Stimulated activated CD8-positive, alpha-beta memory T cell treated with anti-CD3 and anti-CD28 coated beads, Interleukin-7, amount 100 ng/mL, for 48 hours (primary cell): ENCODE results near the gene FBXO41.
A peak's percentile ranks its signal among the peaks of the same experiment; 100 is the strongest.

Experiments
- DNase-seq, 2 donors: peaks; one replicate each; pipeline ENCODE4 v3.0.0-alpha.2; 2020; ENCODE audit warnings: low read depth in 1 of 2; ENCODE audit errors: extremely low read depth in 1 of 2

The FBXO41 gene, protein sequence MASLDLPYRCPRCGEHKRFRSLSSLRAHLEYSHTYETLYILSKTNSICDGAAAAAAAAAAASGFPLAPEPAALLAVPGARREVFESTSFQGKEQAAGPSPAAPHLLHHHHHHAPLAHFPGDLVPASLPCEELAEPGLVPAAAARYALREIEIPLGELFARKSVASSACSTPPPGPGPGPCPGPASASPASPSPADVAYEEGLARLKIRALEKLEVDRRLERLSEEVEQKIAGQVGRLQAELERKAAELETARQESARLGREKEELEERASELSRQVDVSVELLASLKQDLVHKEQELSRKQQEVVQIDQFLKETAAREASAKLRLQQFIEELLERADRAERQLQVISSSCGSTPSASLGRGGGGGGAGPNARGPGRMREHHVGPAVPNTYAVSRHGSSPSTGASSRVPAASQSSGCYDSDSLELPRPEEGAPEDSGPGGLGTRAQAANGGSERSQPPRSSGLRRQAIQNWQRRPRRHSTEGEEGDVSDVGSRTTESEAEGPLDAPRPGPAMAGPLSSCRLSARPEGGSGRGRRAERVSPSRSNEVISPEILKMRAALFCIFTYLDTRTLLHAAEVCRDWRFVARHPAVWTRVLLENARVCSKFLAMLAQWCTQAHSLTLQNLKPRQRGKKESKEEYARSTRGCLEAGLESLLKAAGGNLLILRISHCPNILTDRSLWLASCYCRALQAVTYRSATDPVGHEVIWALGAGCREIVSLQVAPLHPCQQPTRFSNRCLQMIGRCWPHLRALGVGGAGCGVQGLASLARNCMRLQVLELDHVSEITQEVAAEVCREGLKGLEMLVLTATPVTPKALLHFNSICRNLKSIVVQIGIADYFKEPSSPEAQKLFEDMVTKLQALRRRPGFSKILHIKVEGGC

DNA sequence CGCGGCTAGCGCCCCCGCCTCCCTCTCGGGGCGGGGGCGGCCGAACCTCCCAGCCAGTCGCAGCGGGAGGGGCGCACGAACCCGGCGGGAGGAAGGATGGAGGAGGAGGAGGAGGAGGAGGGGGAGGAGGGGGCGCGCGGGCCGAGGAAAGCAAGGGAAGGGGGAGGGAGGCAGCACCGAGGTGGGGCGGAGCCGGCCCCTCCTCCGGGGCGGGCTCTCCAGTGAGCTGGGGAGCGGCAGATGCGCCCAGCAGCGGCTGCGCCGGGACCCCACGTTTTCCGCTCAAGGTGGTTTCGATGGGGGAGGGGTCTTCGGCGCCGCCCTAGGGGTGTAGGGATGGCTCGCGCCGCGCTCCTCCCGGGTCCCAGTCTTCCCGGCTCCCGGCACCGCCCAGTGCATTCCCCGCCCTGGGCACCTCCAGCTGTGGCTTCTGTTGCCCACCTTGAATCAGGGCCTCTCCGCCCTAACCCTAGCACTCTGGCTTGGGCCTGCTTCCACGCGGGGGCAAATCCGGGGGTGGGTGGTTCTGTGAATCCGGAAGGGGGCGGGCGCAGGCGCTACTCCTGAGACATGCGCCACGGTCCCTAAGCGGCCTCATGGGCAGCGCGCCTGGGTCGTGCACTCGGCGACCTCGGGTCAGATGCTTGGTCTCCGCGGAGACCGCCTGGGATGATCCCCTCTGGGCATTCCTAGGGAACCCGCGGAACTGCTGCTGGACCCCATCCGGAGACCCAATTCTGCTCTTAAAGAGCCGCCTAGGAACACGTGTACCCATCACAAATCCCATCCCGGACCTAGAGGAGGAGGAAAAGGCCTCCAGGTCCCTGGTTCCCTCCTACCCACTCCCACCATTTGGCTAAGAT lies at the start of gene FBXO41:
Gene FBXO41 (minus strand): TSS at position 183 of the 863 bp plus-strand sequence. CDS start 14,848 bp downstream, outside the sequence.
- peak; percentile 73 to 76 for DNase-seq

DNA sequence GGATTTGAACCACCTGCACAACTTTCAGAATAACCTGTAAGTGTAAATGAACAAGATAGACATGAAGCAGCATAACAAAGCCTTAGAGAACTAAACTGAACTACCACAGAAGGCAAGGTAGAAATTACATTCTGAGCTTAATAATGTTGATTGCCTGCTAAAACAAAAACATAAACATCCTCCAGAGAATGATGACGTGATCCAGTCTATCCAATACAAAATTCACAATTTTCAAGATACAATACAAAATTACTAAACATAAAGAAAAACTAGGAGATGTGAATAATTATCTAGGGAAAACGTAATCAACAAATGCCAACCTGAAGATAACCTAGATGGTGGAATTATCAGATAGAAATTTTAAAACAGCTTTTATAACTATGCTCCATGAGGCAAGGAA lies 49.8 kb upstream of the FBXO41 start:
- DNase-seq = no peak

DNA sequence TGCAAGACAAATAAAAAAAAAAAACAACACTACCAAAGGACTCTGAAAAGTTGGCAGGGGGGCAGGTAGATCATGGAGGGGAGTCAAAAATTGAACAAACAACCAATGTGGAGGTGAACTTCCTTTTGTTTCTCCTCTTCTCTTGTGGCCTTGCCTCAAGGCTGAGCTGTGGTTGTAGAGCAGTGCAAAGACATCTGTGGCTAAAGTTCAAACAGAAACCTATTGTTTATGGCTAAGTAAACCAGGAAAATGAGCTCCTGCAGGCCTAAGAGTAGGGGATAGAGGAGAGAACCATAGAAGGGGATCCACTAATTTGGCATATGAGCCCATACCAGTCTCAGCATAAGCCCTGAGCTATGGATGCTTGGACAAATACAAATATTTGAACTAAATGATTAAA lies 49.3 kb upstream of the FBXO41 start:
- no peak for DNase-seq

DNA sequence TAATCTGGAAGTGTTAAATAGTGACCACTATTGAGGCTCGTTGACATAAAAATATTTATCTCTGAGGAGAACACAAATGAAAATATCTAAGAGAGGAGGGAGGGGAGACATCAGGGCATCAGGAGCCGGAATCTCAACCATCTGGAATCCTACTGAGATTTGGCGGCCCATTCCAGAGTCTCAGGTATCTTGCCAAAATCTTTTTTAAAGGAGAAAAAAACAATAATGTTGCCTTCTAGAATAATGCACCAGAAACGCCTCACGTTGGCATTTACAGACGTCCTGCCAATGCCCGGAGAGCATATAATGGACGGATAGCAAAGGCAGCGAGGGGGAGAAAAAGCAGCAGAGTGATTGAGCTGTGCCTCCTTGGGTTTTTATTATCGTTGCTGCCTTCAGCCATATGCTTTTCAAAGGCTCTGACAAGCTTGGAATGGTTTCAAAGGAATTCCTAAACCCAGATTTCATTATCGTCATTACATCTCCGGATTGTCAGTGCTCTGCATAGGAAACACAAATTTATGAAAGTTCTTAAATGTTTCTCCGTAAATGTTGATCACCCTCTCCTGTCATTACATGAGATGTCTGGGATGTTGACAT lies 39.9 kb upstream of the FBXO41 start:
- no peak for DNase-seq

DNA sequence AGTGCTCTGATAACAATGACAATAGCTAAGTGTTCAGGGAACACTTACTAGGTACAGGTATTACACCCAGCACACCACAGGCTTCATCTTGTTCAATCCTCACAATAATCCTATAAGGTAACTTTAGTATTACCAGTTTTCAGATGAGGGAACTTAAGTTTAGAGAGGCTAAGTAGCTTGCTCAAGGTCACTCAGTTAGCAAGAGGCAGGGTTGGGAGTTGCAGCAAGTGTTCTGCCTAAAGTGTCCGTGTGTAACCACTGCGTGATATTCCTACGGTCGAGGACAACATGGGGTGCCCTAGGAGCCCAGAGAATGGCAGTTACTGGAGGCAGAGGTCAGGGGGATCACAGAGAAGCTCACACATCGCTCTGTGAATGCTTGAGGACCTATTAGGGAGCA lies 39.3 kb upstream of the FBXO41 start:
- no peak for DNase-seq

DNA sequence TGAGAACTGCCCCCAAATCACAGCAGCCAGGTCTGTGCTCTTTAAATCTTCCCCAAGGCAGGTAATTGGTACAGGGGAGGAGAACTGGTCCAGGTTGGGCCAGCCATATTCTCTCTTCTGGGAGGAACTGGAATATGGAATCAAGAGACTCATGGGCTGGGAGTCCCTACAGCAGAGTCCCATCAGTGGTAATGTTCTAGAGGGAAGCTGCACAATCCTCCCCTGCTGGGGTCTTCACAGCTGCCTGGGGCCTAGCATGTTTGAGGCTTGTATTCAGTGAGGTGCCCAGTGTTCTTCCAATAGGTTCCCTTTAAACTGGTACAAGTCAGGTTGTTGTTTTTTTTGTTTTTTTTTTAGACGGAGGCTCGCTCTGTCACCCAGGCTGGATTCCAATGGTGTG lies 30.2 kb upstream of the FBXO41 start:
- DNase-seq = no peak

DNA sequence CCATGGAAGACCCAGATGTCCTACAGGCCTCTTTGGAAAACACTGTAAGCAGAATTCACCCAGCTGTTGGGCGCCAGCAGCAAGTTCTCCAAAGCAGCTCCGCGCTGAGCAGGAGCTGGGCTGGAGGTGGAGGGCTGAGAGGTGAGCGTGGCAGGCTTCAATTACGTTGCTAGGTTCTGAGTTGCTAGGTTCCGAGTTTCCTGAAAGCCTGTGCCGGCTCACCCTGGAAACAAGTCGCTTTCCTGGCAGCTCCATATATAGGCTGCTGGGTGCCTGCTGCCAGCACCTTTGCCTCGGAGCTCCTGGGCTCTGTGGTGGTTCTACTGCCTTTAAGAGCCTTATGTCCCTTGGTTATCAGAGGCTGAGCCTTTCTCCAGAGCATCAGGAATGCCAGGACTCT lies 23.4 kb upstream of the FBXO41 start:
- DNase-seq = no peak

DNA sequence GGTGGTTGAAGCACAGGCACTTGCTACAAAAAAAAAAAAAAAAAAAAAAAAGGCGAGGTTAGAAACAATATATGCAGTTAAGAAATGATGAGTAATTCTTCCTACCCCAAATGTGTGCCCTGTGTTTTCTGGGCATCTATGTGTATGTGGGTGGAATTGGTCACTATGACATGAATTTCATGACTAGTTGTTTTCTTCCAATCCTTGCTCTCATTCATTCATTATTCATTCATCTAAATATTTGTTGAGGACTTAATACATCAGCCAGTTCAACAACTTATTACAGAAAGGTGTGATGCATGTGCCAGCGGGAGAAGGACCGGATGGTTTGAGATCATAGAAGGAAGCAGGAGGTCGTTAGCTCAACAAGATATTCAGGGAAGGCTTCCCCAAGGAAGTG lies 17.4 kb upstream of the FBXO41 start:
- DNase-seq = no peak

DNA sequence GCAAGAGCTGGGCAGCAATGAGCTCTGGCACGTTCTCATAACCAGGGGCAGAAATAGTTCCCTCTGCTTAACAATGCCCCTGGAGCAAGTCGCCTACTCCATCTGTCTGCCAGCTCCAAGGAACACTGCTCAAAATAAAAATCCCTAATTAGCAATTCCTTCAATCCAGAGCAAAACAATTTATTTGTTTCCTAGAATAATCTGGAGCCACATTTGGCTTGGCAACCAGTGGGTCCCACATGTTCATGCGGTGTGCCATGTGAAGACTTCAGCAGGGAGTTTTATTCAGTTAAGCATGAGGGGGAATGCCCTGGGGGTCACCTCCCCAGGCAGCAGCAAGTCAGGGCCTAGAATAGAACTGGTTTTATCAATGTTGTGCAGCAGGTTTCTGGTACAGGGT lies 16.6 kb upstream of the FBXO41 start:
- no peak for DNase-seq

DNA sequence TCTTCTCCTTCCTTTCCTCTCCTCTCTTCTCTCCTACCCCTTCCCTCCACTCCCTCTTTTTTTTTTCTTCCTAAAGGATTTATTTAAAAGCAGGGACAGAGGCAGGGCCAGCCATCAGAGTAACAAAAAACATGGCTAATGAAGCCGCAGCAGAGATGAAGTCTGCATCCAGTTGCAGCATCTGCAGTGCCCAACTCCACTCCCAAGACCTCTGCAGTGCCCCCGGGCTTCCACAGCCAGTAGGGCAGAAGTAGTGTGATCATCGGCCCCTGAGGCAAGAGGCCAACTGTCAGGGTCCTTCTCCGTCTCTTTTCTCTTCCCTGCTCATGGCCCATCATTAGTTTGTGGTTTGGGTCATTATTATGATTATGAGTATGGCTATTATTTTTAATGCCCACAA lies 13.3 kb upstream of the FBXO41 start:
- no peak for DNase-seq

DNA sequence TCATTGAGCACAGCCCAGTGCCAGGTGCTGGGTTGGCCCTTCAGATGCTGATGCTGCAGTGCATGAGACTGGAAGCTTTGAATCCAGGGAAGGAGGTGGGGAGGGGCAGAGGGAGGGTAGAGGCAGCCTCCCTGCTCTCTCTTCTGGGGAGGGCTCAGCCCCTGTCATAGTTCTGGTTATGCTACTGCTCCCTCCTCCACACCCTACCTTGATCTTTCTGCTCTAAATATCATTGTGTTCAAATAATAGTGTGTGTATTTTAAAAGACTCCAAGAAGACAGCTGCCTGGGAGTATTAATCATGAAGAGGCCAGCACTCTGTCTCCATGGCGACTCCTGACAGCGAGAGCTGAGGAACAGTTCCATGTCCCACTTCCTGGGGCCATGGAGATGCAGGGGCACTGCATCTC lies 12.9 kb upstream of the FBXO41 start:
- no peak for DNase-seq

DNA sequence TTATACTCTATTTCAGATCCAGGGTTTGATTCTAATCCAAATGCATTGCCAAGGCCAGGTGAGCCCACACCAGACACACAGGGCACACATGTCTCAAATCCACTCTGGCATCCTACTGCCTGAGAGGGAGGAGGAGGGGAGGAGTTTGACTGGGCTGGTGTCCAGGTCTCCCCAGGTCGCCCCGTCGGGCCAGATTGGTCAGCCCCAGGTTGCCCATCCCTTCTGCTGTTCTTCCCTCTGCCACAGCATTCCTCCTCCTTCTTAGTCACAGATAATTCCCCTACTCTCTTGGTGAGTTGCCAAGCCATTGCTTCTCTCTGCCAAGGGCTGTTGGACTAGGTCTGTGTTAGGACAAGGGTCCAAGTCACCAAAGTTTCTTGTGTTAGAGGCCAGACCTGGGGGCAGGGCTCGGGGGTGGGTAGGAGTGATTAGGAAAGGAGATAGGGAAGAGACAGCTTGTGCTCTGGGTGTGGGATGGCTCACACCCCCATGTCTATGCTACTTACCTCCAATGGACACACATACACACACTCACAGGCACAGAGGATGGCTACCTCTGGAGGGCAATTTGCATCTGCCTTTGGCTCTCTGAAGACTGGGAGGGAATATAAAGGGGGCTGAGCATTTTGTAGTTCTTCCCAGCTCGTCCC lies 11.6 kb upstream of the FBXO41 start:
- no peak for DNase-seq

DNA sequence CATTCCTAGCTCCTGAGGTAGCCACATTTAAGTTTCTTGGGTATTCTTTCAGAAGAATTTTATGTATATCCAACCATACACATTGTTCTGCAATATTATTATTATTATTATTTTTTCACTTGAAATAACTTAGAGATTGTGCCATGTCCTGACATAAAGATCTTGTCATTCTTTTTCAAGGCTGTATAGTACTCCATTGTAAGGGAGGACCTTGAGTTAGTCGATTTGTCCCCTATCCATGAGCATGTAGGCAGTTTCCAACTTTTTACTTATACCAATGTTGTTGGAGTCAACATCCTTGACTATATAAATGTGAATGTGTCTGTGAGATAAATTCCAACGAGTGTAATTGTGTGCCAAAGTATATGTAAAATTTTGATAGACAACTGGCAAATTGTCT lies 10.0 kb upstream of the FBXO41 start:
- no peak for DNase-seq

DNA sequence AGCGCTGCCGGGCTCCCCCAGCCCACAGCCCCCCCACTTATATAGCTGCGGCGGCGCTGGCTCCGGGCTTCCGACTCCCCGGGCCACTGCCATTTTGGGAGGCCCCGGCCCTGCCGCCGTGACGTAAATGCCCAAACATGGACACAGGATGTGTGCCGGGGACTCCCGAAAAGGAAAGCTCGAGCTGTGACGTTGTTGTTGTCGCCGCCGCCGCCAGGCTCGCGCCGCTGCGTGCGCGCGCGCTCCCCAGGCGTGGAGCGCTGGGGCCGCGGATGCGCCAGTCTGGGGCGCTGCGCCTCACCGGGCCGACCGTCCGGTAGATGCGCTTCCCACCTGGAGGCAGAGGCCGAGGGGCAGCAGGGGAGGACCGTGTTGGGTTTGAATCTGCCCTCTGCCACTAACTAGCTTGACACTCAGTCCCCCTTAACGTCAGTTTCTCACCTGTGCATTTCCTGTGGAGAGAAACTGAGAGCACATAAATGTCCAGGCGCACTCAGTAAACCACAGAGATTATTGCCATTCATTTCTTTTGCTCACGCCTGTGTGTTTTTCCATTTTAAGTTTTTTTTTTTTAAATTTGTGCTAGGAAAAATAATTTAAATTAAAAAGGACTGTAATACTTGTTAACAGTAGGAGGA lies 9.4 kb upstream of the FBXO41 start, which contains the start of gene EGR4:
Gene EGR4 (minus strand): TSS at position 15 of the 638 bp plus-strand sequence. CDS start 231 bp downstream, outside the sequence.
- DNase-seq = peak; percentile 70 to 86

DNA sequence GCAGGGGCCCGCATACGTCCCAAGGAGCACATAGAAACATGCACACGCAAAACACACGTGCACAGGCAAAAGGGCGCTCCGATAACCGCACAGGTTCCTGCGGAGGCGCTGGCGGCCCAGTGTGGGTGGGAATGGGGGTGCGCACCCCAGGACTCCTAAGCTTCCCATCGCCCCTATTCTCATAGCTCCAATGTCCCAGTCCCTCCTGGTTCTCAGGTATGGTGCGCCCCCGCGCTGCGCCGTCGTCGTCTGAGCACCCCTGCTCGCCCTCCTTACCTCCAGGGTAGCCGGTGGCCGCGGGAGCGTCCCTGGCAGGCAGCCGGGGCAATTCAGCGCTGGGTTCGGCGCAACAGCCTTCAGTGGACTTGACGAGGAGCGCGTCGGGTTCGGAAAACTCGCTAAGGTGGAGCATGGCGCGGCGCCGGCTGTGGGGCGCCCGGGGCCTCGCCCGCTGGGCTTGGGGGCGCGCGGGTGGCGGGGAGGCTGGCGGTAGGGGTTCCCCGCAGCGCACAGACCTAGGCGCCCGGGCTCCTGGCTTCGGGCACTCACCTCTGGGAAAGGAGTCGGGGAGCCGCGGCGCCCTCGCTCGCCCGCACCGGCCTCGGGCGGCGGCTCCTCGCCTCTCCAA lies 8.7 kb upstream of the FBXO41 start:
- DNase-seq = no peak

DNA sequence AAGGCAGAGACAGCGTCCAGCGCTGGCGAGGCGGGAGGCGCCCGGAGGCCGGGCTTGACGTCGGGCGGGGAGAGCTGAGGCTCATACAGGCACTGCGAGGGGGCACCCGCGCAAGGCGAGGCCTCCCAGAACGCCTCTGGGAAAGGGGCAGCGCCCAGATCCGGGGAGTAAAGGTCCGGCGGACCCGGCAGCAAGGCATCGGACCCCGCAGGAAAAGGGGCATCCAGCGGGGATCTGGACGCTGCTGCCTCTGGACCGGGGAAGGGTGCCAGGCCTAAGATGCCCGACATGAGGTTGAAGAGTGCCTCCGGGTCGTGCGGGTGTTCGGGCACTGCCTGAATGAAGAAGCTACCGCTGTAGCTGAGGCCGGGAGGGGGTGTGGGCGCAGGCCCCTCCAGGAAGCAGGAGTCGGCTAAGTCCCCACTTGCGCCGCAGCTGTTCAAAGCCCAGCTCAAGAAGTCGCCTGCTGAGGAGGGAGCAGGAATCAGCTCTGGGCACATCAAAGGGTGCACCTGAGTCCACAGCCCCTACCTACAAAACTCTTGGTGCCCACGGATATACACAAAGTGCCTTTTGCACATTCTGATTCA lies 8.1 kb upstream of the FBXO41 start:
- no peak for DNase-seq

DNA sequence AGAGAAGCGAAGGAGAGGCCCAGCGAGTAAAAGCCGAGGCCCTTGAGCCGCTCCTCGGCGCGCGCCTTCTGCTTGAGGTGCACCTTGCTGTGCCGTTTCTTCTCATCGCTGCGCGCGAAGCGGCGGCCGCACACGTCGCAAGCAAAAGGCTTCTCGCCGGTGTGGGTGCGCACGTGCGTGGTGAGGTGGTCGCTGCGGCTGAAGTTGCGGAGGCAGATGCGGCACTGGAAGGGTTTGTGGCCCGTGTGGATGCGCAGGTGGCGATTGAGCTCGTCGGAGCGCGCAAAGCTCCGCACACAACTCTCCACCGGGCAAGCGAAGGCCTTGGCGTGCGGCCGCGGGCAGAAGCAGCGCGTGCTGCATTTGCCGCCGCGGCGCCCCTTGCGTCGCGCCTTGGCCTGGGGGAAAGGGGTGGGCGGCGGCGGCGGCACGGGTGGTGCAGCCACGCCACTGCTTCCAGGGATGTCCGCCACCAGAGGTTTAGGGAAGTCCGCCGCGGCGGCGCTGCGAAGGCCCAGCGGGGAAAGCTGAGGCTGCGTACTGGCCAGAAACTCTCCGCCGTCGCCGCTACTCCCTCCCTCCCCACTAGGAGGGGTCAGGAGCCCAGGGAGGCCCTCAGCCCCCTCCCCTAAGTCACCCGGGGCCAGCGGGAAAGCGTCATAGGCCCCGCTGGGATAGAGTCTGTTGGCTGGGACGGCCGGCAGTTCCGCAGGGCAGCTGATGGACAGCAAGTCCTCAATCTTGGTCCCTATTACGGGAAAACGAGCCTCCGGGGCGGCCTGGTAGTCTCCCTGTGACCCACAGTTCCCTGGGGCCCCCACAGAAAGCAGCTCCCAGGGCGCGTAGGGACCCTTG lies 7.4 kb upstream of the FBXO41 start:
- no peak for DNase-seq

DNA sequence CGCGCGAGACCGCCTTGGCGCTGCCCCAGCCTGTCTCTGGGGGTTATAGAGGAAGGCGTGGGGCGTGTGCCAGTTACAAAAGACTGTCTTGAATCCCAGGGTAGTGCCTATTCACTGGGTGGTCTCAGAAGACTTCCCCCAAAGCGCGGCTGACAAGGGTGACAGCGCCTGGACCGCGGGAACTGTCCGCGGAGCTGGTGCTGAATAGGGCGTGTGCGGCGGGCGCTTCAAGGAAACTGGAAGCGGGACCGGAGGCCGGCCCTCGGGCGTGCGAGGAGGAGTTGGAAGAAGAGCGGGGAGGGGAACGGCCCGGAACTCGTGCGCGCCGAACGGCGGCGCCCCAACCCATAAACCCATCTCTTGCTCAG lies 6.8 kb upstream of the FBXO41 start:
- DNase-seq = no peak
